Natural killer cell (primary cell): ENCODE measurements around the gene ATP6V1G1. TPM values are rescaled to one million over a fixed set of nuclear protein-coding genes. Genes with fewer than 3 reads are reported as not detected.
A peak's percentile ranks its signal among the peaks of the same experiment; 100 is the strongest.

Experiments
- ATAC-seq, 3 donors: fragments of 150-1000 bp in 2 of 3; fragments of 200-7000 bp in 1 of 3; cut with Tn5 transposase; 1 replicate in 1 of 3; 2 replicates in 2 of 3; pipeline ENCODE4 v1.10.0; 2021; ENCODE audit warnings: mild to moderate bottlenecking in 2 of 3, moderate library complexity in 2 of 3
- DNase-seq, 2 donors: peaks; one replicate each; pipeline versions ENCODE4 v3.0.0 to v3.0.0-alpha.2; 2013 to 2021; ENCODE audit warnings: mixed read lengths in 1 of 2
- H3K27ac ChIP-seq: one replicate; pipeline ENCODE4 v1.5.1; 2013; ENCODE audit warnings: mild to moderate bottlenecking, low read length
- H3K27me3 ChIP-seq: one replicate; pipeline ENCODE4 v1.6.1; 2013; ENCODE audit warnings: low read length; ENCODE audit not compliant: control insufficient read depth, insufficient read depth
- H3K36me3 ChIP-seq: one replicate; pipeline ENCODE4 v1.6.1; 2013; ENCODE audit warnings: low read length; ENCODE audit not compliant: control insufficient read depth, insufficient read depth
- H3K4me1 ChIP-seq: one replicate; pipeline ENCODE4 v1.6.1; 2013; ENCODE audit warnings: low read length; ENCODE audit not compliant: control insufficient read depth, insufficient read depth
- H3K4me3 ChIP-seq: one replicate; pipeline ENCODE4 v1.5.1; 2013; ENCODE audit warnings: low read length
- H3K9me3 ChIP-seq: one replicate; pipeline ENCODE4 v1.6.1; 2013; ENCODE audit warnings: low read length; ENCODE audit not compliant: control insufficient read depth, insufficient read depth
- H3K27ac Mint-ChIP-seq, 2 donors: one replicate each; pipeline ENCODE4 v1.8.0; 2022; ENCODE audit warnings: mild to moderate bottlenecking in 2 of 2, mixed read lengths in 2 of 2, moderate library complexity in 1 of 2
- H3K27me3 Mint-ChIP-seq, 2 donors: one replicate each; pipeline ENCODE4 v1.8.0; 2022; ENCODE audit warnings: low read depth in 2 of 2, mixed read lengths in 2 of 2
- H3K36me3 Mint-ChIP-seq: one replicate; pipeline ENCODE4 v1.8.0; 2022; ENCODE audit warnings: mixed read lengths
- H3K4me1 Mint-ChIP-seq, 2 donors: one replicate each; pipeline ENCODE4 v1.8.0; 2022; ENCODE audit warnings: mixed read lengths in 2 of 2
- H3K4me3 Mint-ChIP-seq: one replicate; pipeline ENCODE4 v1.8.0; 2022; ENCODE audit warnings: mild to moderate bottlenecking, moderate library complexity, mixed read lengths
- H3K9me3 Mint-ChIP-seq, 2 donors: one replicate each; pipeline ENCODE4 v1.8.0; 2022; ENCODE audit warnings: mixed read lengths in 2 of 2
- WGBS: methylation state at CpG from one replicate; pipeline ENCODE4 v1.1.7; 2013; ENCODE audit warnings: missing lambda C conversion rate; ENCODE audit not compliant: insufficient coverage; 5-methylcytosine and 5-hydroxymethylcytosine counted together
- intact Hi-C: fragments of 100-400 bp; cut with micrococcal nuclease; formaldehyde crosslinking; loops from one replicate; pipeline ENCODE4 v1.14.2; 2022
- total RNA-seq, 4 donors: library from RNA; stranded (reverse); fragments of 120-200 nt in 1 of 4; gene quantifications; one replicate each; pipeline versions ENCODE4 v1.2.3 to v1.2.4, GENCODE V29; 2013 to 2022
- TF ChIP-seq, protein P1 (sequence below): fragments of 200-600 bp; IDR thresholded peaks from one replicate; pipeline ENCODE4 v1.8.0; 2022; ENCODE audit warnings: antibody characterized with exemption

Gene ATP6V1G1, protein sequence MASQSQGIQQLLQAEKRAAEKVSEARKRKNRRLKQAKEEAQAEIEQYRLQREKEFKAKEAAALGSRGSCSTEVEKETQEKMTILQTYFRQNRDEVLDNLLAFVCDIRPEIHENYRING
- total RNA-seq = 100 to 1,000 TPM in 1 of 3 donors, 10 to 100 TPM in 2; 83.8 to 101 (median 93.5) TPM
- total RNA-seq (2013) = 139 TPM

DNA sequence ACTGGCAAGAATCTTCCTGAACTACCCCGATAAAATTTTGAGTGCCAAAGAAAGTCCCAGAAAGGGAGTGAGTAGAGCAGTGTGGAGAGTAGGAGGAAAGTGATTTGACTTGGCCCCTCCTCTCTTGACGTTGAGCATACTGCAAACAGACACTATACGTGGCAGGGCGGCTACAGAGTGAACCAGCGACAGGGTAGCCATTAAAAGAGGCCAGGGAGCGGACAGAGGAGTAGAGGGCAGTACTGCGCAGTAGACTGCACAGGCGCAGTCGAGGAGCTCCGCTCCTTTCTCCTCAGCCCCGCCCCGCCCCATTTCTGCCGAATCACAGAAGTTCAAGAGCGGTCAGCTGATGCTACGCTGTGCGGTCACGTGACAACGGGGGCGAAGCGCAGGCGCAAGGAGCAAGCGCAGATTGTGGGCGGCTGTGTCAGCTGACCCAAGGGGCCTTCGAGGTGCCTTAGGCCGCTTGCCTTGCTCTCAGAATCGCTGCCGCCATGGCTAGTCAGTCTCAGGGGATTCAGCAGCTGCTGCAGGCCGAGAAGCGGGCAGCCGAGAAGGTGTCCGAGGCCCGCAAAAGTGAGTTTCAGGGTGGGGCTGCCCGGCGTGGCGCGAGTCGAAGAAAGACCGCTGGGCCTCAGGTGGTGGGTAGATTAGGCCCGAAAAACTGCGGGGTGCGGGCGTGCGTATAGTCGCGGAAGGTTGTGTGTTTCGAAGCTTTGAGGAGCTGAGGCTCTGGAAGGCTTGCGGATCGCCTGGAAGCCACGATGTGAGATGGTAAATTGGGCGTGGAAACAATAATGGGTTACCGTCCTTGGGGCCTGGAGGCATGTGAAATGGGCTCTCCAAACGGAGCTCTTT lies at the start of gene ATP6V1G1:
ATP6V1G1 (plus strand) TSS at position 425 of the 858 bp plus-strand sequence; CDS start at position 495, 70 bp downstream.
- TF ChIP-seq, protein P1, sequence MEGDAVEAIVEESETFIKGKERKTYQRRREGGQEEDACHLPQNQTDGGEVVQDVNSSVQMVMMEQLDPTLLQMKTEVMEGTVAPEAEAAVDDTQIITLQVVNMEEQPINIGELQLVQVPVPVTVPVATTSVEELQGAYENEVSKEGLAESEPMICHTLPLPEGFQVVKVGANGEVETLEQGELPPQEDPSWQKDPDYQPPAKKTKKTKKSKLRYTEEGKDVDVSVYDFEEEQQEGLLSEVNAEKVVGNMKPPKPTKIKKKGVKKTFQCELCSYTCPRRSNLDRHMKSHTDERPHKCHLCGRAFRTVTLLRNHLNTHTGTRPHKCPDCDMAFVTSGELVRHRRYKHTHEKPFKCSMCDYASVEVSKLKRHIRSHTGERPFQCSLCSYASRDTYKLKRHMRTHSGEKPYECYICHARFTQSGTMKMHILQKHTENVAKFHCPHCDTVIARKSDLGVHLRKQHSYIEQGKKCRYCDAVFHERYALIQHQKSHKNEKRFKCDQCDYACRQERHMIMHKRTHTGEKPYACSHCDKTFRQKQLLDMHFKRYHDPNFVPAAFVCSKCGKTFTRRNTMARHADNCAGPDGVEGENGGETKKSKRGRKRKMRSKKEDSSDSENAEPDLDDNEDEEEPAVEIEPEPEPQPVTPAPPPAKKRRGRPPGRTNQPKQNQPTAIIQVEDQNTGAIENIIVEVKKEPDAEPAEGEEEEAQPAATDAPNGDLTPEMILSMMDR = no peak

DNA sequence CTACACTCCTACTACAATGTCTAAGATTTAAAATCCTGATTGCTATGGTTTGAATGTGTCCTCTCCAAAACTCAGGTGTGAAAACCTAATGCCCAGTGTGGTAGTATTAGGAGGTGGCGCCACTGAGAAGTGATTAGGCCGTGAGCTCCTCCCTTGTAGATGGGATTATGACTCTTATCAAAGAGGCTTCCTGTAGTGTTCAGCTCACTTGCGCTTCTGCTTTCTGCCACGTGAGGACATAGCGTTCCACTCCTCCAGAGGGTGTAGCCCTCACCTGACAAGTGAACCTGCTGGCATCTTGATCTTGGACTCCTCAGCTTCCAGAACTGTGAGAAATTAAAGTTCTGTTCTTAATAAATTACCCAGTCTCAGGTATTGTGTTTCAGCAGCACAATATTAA lies 49.3 kb upstream of the ATP6V1G1 start:
- Histone ChIP-seq H3K4me1 (no peaks in the 10 kb centered on the region), H3K27me3 (no peaks in the 10 kb centered on the region), H3K36me3 (no peaks in the 10 kb centered on the region), H3K9me3 (no peaks in the 10 kb centered on the region), H3K4me3 (no peak overlapping the region), H3K27ac (no peak overlapping the region)
- Mint-ChIP-seq H3K27me3 (peaks cover 6 to 28% of the 10 kb centered on the region in 2 donors), H3K36me3 (no peaks in the 10 kb centered on the region), H3K4me1 (no peaks in the 10 kb centered on the region), H3K9me3 (no peaks in the 10 kb centered on the region), H3K27ac (no peak overlapping the region), H3K4me3 (no peak overlapping the region)
- peak in 1 of 2 donors; percentile 55 for DNase-seq
- 47% methylated on average over 5 of the region's 5 CpGs for WGBS
- peak in 2 of 3 donors; percentile 39 to 60 for ATAC-seq
- intact Hi-C loops = no loop called here
- TF ChIP-seq, protein P1 = no peak

More for the DNA sequence above, at the start of gene ATP6V1G1:
- peak; percentile 98 to 99 for DNase-seq
- Histone ChIP-seq H3K4me3 (peak within 1 kb of the TSS; percentile 95), H3K27me3 (no peaks in the 10 kb centered on the region), H3K4me1 (peaks cover 41% of the 10 kb centered on the region), H3K9me3 (no peaks in the 10 kb centered on the region), H3K36me3 (peaks cover under 1% of the 10 kb centered on the region), H3K27ac (peak within 1 kb of the TSS; percentile 89)
- Mint-ChIP-seq H3K4me1 (peaks cover 49 to 50% of the 10 kb centered on the region in 2 donors), H3K27ac (peak within 1 kb of the TSS; percentile 98 to 99), H3K36me3 (no peaks in the 10 kb centered on the region), H3K9me3 (no peaks in the 10 kb centered on the region), H3K27me3 (no peaks in the 10 kb centered on the region), H3K4me3 (peak within 1 kb of the TSS; percentile 99)
- peak; percentile 95 to 99 (median 96) for ATAC-seq
- WGBS = under 1% methylated on average over 52 of the region's 52 CpGs
- intact Hi-C loops = loop anchor here (2.0 to 5.0 kb wide), 2 partner anchors 25 to 100 kb away; no protein-coding TSS in a partner anchor

DNA sequence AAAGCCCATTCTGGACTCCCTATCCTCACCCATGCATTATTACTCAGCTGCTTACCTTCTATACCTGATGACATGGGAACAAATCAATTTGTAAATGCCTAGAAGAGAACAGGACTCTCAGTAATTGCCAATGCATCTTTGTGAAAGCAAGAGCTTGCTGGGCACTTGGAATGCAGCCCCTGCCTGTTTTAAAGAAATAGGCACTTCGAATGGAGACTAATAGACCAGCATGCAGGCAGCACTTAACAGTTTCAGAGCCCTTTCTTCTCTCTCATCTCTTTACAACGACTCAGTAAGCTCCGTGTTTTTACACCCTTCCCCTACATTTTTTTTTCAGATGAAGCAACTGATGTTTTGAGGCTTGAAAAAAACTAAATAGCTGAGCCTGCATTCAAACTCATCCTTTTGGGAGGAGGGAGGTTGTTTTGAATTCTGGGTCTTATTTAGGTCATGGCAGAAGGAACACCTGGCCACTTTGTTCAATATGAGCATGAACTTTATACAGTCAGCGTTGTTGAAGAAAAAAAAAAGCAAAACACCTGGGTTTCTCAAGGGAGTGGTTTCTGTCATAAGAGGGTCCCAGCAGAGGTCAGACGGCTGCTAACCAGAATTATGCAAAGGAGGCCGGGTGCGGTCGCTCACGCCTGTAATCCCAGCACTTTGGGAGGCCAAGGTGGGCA lies 47.7 kb upstream of the ATP6V1G1 start:
- no peaks in the 10 kb centered on the region for H3K9me3 Mint-ChIP-seq
- H3K27ac Mint-ChIP-seq = no peak overlapping the region
- H3K4me1 Mint-ChIP-seq = no peaks in the 10 kb centered on the region
- Histone ChIP-seq H3K36me3 (no peaks in the 10 kb centered on the region), H3K4me3 (no peak overlapping the region), H3K4me1 (no peaks in the 10 kb centered on the region), H3K9me3 (no peaks in the 10 kb centered on the region), H3K27me3 (no peaks in the 10 kb centered on the region), H3K27ac (no peak overlapping the region)
- H3K36me3 Mint-ChIP-seq = no peaks in the 10 kb centered on the region
- intact Hi-C loops = no loop called here
- WGBS = 83% methylated on average over 7 of the region's 9 CpGs
- TF ChIP-seq, protein P1 = no peak
- no peak for DNase-seq
- H3K4me3 Mint-ChIP-seq = no peak overlapping the region
- H3K27me3 Mint-ChIP-seq = peaks cover 6 to 30% of the 10 kb centered on the region in 2 donors
- no peak for ATAC-seq
